HG02571 (cell line): Measurements from ENCODE around the gene ANKRD18B.
A peak's percentile ranks its signal among the peaks of the same experiment; 100 is the strongest.
"Not testable (repeated sequence)": the region's sequence is repeated elsewhere in the genome, so short reads cannot be mapped to it uniquely, and the experiment has no call there.

ENCODE experiments used
- ATAC-seq: cut with Tn5 transposase; IDR thresholded peaks from one replicate; pipeline ENCODE4 v1.9.1; 2021; ENCODE audit warnings: mild to moderate bottlenecking, moderate library complexity; ENCODE audit not compliant: unreplicated experiment

The ANKRD18B gene

GRCh38 chr9:33523397-33524305 lies at the start of gene ANKRD18B:
Gene ANKRD18B, plus strand, starts transcription at chr9:33524251. Its CDS starts 239 bp downstream, at chr9:33524490.
- ATAC-seq, result not testable (repeated sequence)

GRCh38 chr9:33475357-33475756 lies 48.7 kb upstream of the ANKRD18B start:
- ATAC-seq, result no peak

- no peak for ATAC-seq
These were observed 47.5 kb upstream of the ANKRD18B start for GRCh38 chr9:33476503-33476902.

- no peak for ATAC-seq
These were observed 43.9 kb upstream of the ANKRD18B start for GRCh38 chr9:33480106-33480505.

- no peak for ATAC-seq
These were observed 43.1 kb upstream of the ANKRD18B start for GRCh38 chr9:33480976-33481375.

- not testable (repeated sequence) for ATAC-seq
These were observed 38.7 kb upstream of the ANKRD18B start for GRCh38 chr9:33485312-33485711.

- no peak for ATAC-seq
These were observed 35.0 kb upstream of the ANKRD18B start for GRCh38 chr9:33489066-33489465.

GRCh38 chr9:33493819-33494218 lies 30.2 kb upstream of the ANKRD18B start:
- ATAC-seq, result not testable (repeated sequence)

- ATAC-seq, result no peak
These were observed 25.7 kb upstream of the ANKRD18B start for GRCh38 chr9:33498387-33498786.

GRCh38 chr9:33506626-33507370 lies 17.3 kb upstream of the ANKRD18B start:
- no peak for ATAC-seq

GRCh38 chr9:33510262-33511183 lies 13.5 kb upstream of the ANKRD18B start:
- peak; percentile 61 for ATAC-seq

- ATAC-seq, result not testable (repeated sequence)
These were observed 12.9 kb upstream of the ANKRD18B start for GRCh38 chr9:33511184-33511517.

- ATAC-seq, result not testable (repeated sequence)
These were observed 11.5 kb upstream of the ANKRD18B start for GRCh38 chr9:33512535-33512934.

GRCh38 chr9:33515342-33515995 lies 8.6 kb upstream of the ANKRD18B start:
- ATAC-seq, result not testable (repeated sequence)

GRCh38 chr9:33516397-33516796 lies 7.7 kb upstream of the ANKRD18B start:
- ATAC-seq, result not testable (repeated sequence)

- no peak for ATAC-seq
These were observed 6.7 kb upstream of the ANKRD18B start for GRCh38 chr9:33517373-33517772.

- ATAC-seq, result not testable (repeated sequence)
These were observed 6.0 kb upstream of the ANKRD18B start for GRCh38 chr9:33517934-33518577.

- ATAC-seq, result not testable (repeated sequence)
These were observed 2.2 kb upstream of the ANKRD18B start for GRCh38 chr9:33521861-33522260.

GRCh38 chr9:33524306-33524947 lies 376 bp downstream of the ANKRD18B start:
- no peak for ATAC-seq
